ENCODE data around the gene GPR82.

- TF ChIP-seq EZH2 (IDR thresholded peaks at IDR 0.05; ENCODE audit: low read depth) (no peak), CTCF (conservative IDR thresholded peaks at IDR 0.05) (no peak)
These were observed 28.6 kb upstream of the GPR82 start for GRCh38 chrX:41695426-41695825.

Measured in PC-9 (cell line).